ENCODE data around the gene RBMS3. TPM values are rescaled to one million over a fixed set of nuclear protein-coding genes. Genes with fewer than 3 reads are reported as not detected.

Gene RBMS3
- total RNA-seq, 1 experiment from 2014 or later: 7.4 TPM

- Mint-ChIP-seq H3K36me3 (ENCODE audit: insufficient read depth, unreplicated experiment) (no peaks in the 10 kb centered on the region), H3K27ac (ENCODE audit: unreplicated experiment) (peak overlapping the region; percentile 74), H3K4me3 (ENCODE audit: unreplicated experiment) (no peak overlapping the region), H3K9me3 (ENCODE audit: unreplicated experiment) (no peaks in the 10 kb centered on the region), H3K4me1 (ENCODE audit: low read depth, unreplicated experiment) (peaks cover 42% of the 10 kb centered on the region), H3K27me3 (ENCODE audit: insufficient read depth, unreplicated experiment) (no peaks in the 10 kb centered on the region)
- CTCF ChIA-PET: no interaction called here
- Histone ChIP-seq H3K4me3 (ENCODE audit: low read depth, low read length) (no peak overlapping the region), H3K9me3 (no peaks in the 10 kb centered on the region), H3K36me3 (ENCODE audit: control insufficient read depth, insufficient read depth, low read length) (no peaks in the 10 kb centered on the region), H3K27me3 (replicated peaks; ENCODE audit: control insufficient read depth, insufficient read depth, low read length) (no peaks in the 10 kb centered on the region), H3K4me1 (peaks cover 24% of the 10 kb centered on the region; the same call in 1 of the 2 replicates)
- BruUV-seq (replicated peaks): no TSS peak
- intact Hi-C loops (cut with micrococcal nuclease; ENCODE audit: unreplicated experiment): loop anchor here (1.0 to 5.0 kb wide), 4 partner anchors 13 to 331 kb away; partner anchors contain the start of gene RBMS3
- TF ChIP-seq, protein P1, sequence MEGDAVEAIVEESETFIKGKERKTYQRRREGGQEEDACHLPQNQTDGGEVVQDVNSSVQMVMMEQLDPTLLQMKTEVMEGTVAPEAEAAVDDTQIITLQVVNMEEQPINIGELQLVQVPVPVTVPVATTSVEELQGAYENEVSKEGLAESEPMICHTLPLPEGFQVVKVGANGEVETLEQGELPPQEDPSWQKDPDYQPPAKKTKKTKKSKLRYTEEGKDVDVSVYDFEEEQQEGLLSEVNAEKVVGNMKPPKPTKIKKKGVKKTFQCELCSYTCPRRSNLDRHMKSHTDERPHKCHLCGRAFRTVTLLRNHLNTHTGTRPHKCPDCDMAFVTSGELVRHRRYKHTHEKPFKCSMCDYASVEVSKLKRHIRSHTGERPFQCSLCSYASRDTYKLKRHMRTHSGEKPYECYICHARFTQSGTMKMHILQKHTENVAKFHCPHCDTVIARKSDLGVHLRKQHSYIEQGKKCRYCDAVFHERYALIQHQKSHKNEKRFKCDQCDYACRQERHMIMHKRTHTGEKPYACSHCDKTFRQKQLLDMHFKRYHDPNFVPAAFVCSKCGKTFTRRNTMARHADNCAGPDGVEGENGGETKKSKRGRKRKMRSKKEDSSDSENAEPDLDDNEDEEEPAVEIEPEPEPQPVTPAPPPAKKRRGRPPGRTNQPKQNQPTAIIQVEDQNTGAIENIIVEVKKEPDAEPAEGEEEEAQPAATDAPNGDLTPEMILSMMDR (IDR thresholded peaks at IDR 0.05; ENCODE audit: insufficient read depth in 1 of 2, low read depth in 1 of 2, low read length in 1 of 2, severe bottlenecking in 1 of 2, unreplicated experiment in 1 of 2): no peak
- peak in 1 of 2 experiments; percentile 38 for DNase-seq
- POLR2A ChIA-PET: interaction anchor here (0.5 to 0.7 kb wide), 3 partner anchors 11 to 900 kb away, joined by 3 to 7 read pairs (median 4); no protein-coding TSS in a partner anchor
Measured at GRCh38 chr3:29502771-29503170, 221.9 kb downstream of the RBMS3 start.

- peaks cover 42% of the 10 kb centered on the region for H3K4me1 Mint-ChIP-seq (ENCODE audit: low read depth, unreplicated experiment)
- no peaks in the 10 kb centered on the region for H3K36me3 Mint-ChIP-seq (ENCODE audit: insufficient read depth, unreplicated experiment)
- Histone ChIP-seq H3K4me3 (ENCODE audit: low read depth, low read length) (no peak overlapping the region), H3K9me3 (no peaks in the 10 kb centered on the region), H3K36me3 (ENCODE audit: control insufficient read depth, insufficient read depth, low read length) (no peaks in the 10 kb centered on the region), H3K4me1 (peaks cover 24% of the 10 kb centered on the region; the same call in 1 of the 2 replicates), H3K27me3 (replicated peaks; ENCODE audit: control insufficient read depth, insufficient read depth, low read length) (no peaks in the 10 kb centered on the region)
- no TSS peak for BruUV-seq (replicated peaks)
- H3K27ac Mint-ChIP-seq (ENCODE audit: unreplicated experiment): peak overlapping the region; percentile 74
- intact Hi-C loops (cut with micrococcal nuclease; ENCODE audit: unreplicated experiment): loop anchor here (1.0 to 5.0 kb wide), 4 partner anchors 12 to 332 kb away; partner anchors contain the start of gene RBMS3
- ChIA-PET POLR2A (interaction anchor here (0.5 to 0.7 kb wide), 3 partner anchors 11 to 901 kb away, joined by 3 to 7 read pairs (median 4); no protein-coding TSS in a partner anchor), CTCF (no interaction called here)
- no peaks in the 10 kb centered on the region for H3K27me3 Mint-ChIP-seq (ENCODE audit: insufficient read depth, unreplicated experiment)
- no peaks in the 10 kb centered on the region for H3K9me3 Mint-ChIP-seq (ENCODE audit: unreplicated experiment)
- TF ChIP-seq, protein P1 (IDR thresholded peaks at IDR 0.05; ENCODE audit: insufficient read depth in 1 of 2, low read depth in 1 of 2, low read length in 1 of 2, severe bottlenecking in 1 of 2, unreplicated experiment in 1 of 2): no peak
- H3K4me3 Mint-ChIP-seq (ENCODE audit: unreplicated experiment): no peak overlapping the region
- no peak for DNase-seq
Measured at GRCh38 chr3:29503314-29503713, 222.4 kb downstream of the RBMS3 start.

- H3K4me3 Mint-ChIP-seq (ENCODE audit: unreplicated experiment): no peak overlapping the region
- BruUV-seq (replicated peaks): no TSS peak
- H3K4me3 ChIP-seq (ENCODE audit: low read depth, low read length): no peak overlapping the region
- CTCF ChIA-PET: no interaction called here
- DNase-seq: no peak
- peaks cover 17% of the 10 kb centered on the region; the same call in 1 of the 2 replicates for H3K4me1 ChIP-seq
- no peaks in the 10 kb centered on the region for H3K9me3 Mint-ChIP-seq (ENCODE audit: unreplicated experiment)
- H3K4me1 Mint-ChIP-seq (ENCODE audit: low read depth, unreplicated experiment): peaks cover 42% of the 10 kb centered on the region
- TF ChIP-seq, protein P1 (IDR thresholded peaks at IDR 0.05; ENCODE audit: insufficient read depth in 1 of 2, low read depth in 1 of 2, low read length in 1 of 2, severe bottlenecking in 1 of 2, unreplicated experiment in 1 of 2): no peak
- POLR2A ChIA-PET: no interaction called here
- H3K36me3 ChIP-seq (ENCODE audit: control insufficient read depth, insufficient read depth, low read length): no peaks in the 10 kb centered on the region
- H3K27me3 Mint-ChIP-seq (ENCODE audit: insufficient read depth, unreplicated experiment): no peaks in the 10 kb centered on the region
- no peaks in the 10 kb centered on the region for H3K9me3 ChIP-seq
- H3K27me3 ChIP-seq (replicated peaks; ENCODE audit: control insufficient read depth, insufficient read depth, low read length): no peaks in the 10 kb centered on the region
- intact Hi-C loops (cut with micrococcal nuclease; ENCODE audit: unreplicated experiment): loop anchor here (1.0 to 5.0 kb wide), 4 partner anchors 11 to 333 kb away; partner anchors contain the start of gene RBMS3
- H3K27ac Mint-ChIP-seq (ENCODE audit: unreplicated experiment): peak overlapping the region; percentile 74
- no peaks in the 10 kb centered on the region for H3K36me3 Mint-ChIP-seq (ENCODE audit: insufficient read depth, unreplicated experiment)
Measured at GRCh38 chr3:29503958-29504357, 223.1 kb downstream of the RBMS3 start.

All from Caco-2 (cell line).